Measurements from ENCODE around the gene RNH1. TPM values are rescaled to one million over a fixed set of nuclear protein-coding genes. Genes with fewer than 3 reads are reported as not detected.

RNH1 gene
- total and polyA plus RNA-seq, 2 donors (not counting 1 experiment from before 2014, with no cell fraction given) = 102 to 561 TPM

DNA sequence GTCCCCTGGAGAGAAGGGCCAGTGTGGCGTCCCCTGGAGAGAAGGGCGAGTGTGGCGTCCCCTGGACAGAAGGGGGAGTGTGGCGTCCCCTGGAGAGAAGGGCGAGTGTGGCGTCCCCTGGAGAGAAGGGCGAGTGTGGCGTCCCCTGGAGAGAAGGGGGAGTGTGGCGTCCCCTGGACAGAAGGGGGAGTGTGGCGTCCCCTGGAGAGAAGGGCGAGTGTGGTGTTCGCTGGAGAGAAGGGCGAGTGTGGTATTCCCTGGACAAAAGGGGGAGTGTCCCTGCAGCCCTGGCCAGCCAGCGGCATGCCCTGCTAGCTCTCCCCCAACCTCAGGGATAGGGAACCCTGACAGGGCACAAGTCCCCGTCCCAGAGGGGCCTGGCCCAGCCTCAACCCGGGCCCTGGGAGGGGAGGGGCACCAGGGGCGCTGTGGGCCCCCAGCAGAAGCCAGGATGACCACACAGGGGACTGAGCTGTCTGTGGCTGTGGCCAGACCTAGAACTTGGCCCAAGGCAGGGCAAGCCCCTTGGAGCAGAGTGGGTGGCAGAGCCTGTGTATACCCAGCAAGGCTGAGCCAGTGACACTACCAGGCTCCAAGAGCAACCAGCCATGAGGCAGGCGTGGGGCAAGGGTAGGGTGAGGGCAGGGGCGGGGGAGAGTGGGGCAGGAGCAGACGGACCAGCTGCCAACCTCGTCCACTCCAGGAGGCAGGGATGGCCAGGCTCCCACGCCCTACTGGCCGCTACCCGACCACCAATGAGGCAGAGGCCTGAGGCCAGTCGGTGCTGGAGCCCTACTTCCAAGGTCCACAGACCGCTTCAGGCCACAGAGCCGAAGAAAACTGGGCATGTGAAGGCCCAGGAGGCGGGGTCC is 24.2 kb upstream of the RNH1 start:
- Histone ChIP-seq H3K4me2 (ENCODE audit: extremely low read depth, insufficient read depth, low read length) (no peak overlapping the region), H4K20me1 (ENCODE audit: control insufficient read depth, extremely low read depth, insufficient read depth, low read length) (no peaks in the 10 kb centered on the region), H3K9ac (ENCODE audit: insufficient read depth, low read length) (no peak overlapping the region), H3K4me3 (replicated peaks in 1 of 4; ENCODE audit: control extremely low read depth in 1 of 4, insufficient read depth in 1 of 4, low read depth in 3 of 4, low read length in 4 of 4) (no peak overlapping the region), H3K27ac (ENCODE audit: insufficient read depth, low read length) (no peak overlapping the region), H3K27me3 (ENCODE audit: control insufficient read depth, insufficient read depth, low read length) (no peaks in the 10 kb centered on the region), H3K36me3 (ENCODE audit: control insufficient read depth, insufficient read depth, low read length) (peaks cover 15% of the 10 kb centered on the region), H3K4me1 (ENCODE audit: control insufficient read depth, extremely low read depth, insufficient read depth, low read length) (no peaks in the 10 kb centered on the region), H3K79me2 (ENCODE audit: control insufficient read depth, insufficient read depth, low read length) (peaks cover 12% of the 10 kb centered on the region), H3K9me3 (ENCODE audit: control insufficient read depth, insufficient read depth, low read depth, low read length) (no peaks in the 10 kb centered on the region), H2AFZ (ENCODE audit: low read length) (no peak overlapping the region)
- DNase-seq (ENCODE audit: low read depth in 2 of 2) = no peak
- TF ChIP-seq, protein P1, sequence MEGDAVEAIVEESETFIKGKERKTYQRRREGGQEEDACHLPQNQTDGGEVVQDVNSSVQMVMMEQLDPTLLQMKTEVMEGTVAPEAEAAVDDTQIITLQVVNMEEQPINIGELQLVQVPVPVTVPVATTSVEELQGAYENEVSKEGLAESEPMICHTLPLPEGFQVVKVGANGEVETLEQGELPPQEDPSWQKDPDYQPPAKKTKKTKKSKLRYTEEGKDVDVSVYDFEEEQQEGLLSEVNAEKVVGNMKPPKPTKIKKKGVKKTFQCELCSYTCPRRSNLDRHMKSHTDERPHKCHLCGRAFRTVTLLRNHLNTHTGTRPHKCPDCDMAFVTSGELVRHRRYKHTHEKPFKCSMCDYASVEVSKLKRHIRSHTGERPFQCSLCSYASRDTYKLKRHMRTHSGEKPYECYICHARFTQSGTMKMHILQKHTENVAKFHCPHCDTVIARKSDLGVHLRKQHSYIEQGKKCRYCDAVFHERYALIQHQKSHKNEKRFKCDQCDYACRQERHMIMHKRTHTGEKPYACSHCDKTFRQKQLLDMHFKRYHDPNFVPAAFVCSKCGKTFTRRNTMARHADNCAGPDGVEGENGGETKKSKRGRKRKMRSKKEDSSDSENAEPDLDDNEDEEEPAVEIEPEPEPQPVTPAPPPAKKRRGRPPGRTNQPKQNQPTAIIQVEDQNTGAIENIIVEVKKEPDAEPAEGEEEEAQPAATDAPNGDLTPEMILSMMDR (conservative IDR thresholded peaks at IDR 0.05 in 1 of 2, IDR thresholded peaks at IDR 0.05 in 1 of 2; ENCODE audit: low read depth in 1 of 2, low read length in 2 of 2) = no peak
- no peak for TF ChIP-seq EZH2 (IDR thresholded peaks at IDR 0.05; ENCODE audit: low read length, missing control alignments)

GRCh38 chr11:529728-530411 is 22.8 kb upstream of the RNH1 start:
- peaks cover 12% of the 10 kb centered on the region for H3K79me2 ChIP-seq (ENCODE audit: control insufficient read depth, insufficient read depth, low read length)
- no peak overlapping the region for H3K9ac ChIP-seq (ENCODE audit: insufficient read depth, low read length)
- H2AFZ ChIP-seq (ENCODE audit: low read length) = no peak overlapping the region
- H4K20me1 ChIP-seq (ENCODE audit: control insufficient read depth, extremely low read depth, insufficient read depth, low read length) = no peaks in the 10 kb centered on the region
- TF ChIP-seq, protein P1 (conservative IDR thresholded peaks at IDR 0.05 in 1 of 2, IDR thresholded peaks at IDR 0.05 in 1 of 2; ENCODE audit: low read depth in 1 of 2, low read length in 2 of 2) = no peak
- no peak for TF ChIP-seq EZH2 (IDR thresholded peaks at IDR 0.05; ENCODE audit: low read length, missing control alignments)
- H3K4me1 ChIP-seq (ENCODE audit: control insufficient read depth, extremely low read depth, insufficient read depth, low read length) = no peaks in the 10 kb centered on the region
- no peak overlapping the region for H3K4me3 ChIP-seq (replicated peaks in 1 of 4; ENCODE audit: control extremely low read depth in 1 of 4, insufficient read depth in 1 of 4, low read depth in 3 of 4, low read length in 4 of 4)
- DNase-seq (ENCODE audit: low read depth in 2 of 2) = no peak
- no peaks in the 10 kb centered on the region for H3K27me3 ChIP-seq (ENCODE audit: control insufficient read depth, insufficient read depth, low read length)
- H3K36me3 ChIP-seq (ENCODE audit: control insufficient read depth, insufficient read depth, low read length) = peaks cover 15% of the 10 kb centered on the region
- no peak overlapping the region for H3K4me2 ChIP-seq (ENCODE audit: extremely low read depth, insufficient read depth, low read length)
- no peak overlapping the region for H3K27ac ChIP-seq (ENCODE audit: insufficient read depth, low read length)
- no peaks in the 10 kb centered on the region for H3K9me3 ChIP-seq (ENCODE audit: control insufficient read depth, insufficient read depth, low read depth, low read length)
